A673 (cell line): Measurements from ENCODE around the gene FAM181B. TPM values are rescaled to one million over a fixed set of nuclear protein-coding genes. Genes with fewer than 3 reads are reported as not detected.

Experiments used
- BruUV-seq: library from RNA; stranded (reverse); fragments of 400-500 nt; replicated peaks from 2 replicates; lab custom pipeline; 2021; lab: Mats Ljungman, UMichigan
- CTCF ChIA-PET: fragments of 300-600 bp; sonication (Branson Sonifier 250); formaldehyde crosslinking; loops from one replicate; lab custom pipeline; 2022; ENCODE audit warnings: antibody characterized with exemption; lab: Charles Lee
- POLR2A ChIA-PET: fragments of 300-600 bp; sonication (Branson Sonifier 250); formaldehyde crosslinking; loops from one replicate; lab custom pipeline; 2022; ENCODE audit warnings: antibody characterized with exemption; ENCODE audit not compliant: low non-redundant PET; lab: Charles Lee
- DNase-seq: peaks from one replicate; pipeline ENCODE4 v3.0.0-alpha.2; 2015; ENCODE audit warnings: low spot score
- H3K27ac ChIP-seq: fragments of 200-600 bp; sonication (generic); 2 replicates; pipeline ENCODE4 v1.5.1; 2016; ENCODE audit warnings: mixed run types, low read depth, mild to moderate bottlenecking, mixed read lengths, antibody characterized with exemption, low read length; ENCODE audit not compliant: poor library complexity, severe bottlenecking
- H3K27me3 ChIP-seq: fragments of 200-600 bp; sonication (generic); replicated peaks from 2 replicates; pipeline ENCODE4 v1.6.1; 2017; ENCODE audit warnings: mixed run types, low read depth, mild to moderate bottlenecking, mixed read lengths, antibody characterized with exemption, low read length; ENCODE audit not compliant: insufficient read depth, poor library complexity
- H3K36me3 ChIP-seq: fragments of 200-600 bp; sonication (generic); 2 replicates; pipeline ENCODE4 v1.6.1; 2016; ENCODE audit warnings: mixed run types, mild to moderate bottlenecking, mixed read lengths, antibody characterized with exemption, low read length; ENCODE audit not compliant: insufficient read depth, poor library complexity, severe bottlenecking
- H3K4me1 ChIP-seq: fragments of 200-600 bp; sonication (generic); 2 replicates; pipeline ENCODE4 v1.6.1; 2017; ENCODE audit warnings: mixed run types, mild to moderate bottlenecking, mixed read lengths, antibody characterized with exemption, low read length; ENCODE audit not compliant: insufficient read depth, poor library complexity, severe bottlenecking
- H3K4me3 ChIP-seq: fragments of 200-600 bp; sonication (generic); 2 replicates; pipeline ENCODE4 v1.5.1; 2016; ENCODE audit warnings: low read depth, mixed run types, mild to moderate bottlenecking, mixed read lengths, low read length; ENCODE audit not compliant: poor library complexity, severe bottlenecking
- H3K9me3 ChIP-seq: fragments of 200-600 bp; sonication (generic); 2 replicates; pipeline ENCODE4 v1.6.1; 2016; ENCODE audit warnings: mixed run types, low read depth, mild to moderate bottlenecking, mixed read lengths, antibody characterized with exemption, low read length; ENCODE audit not compliant: poor library complexity, severe bottlenecking
- EZH2 ChIP-seq: fragments of 200-600 bp; sonication (generic); IDR thresholded peaks from 2 replicates; pipeline ENCODE4 v1.6.1; 2017; ENCODE audit warnings: borderline replicate concordance, low read depth, mild to moderate bottlenecking, mixed read lengths, antibody characterized with exemption, low read length; ENCODE audit not compliant: poor library complexity, severe bottlenecking
- intact Hi-C: fragments of 100-400 bp; cut with micrococcal nuclease; formaldehyde crosslinking; loops from one replicate; pipeline ENCODE4 v1.10.0; 2022; ENCODE audit not compliant: unreplicated experiment
- total RNA-seq: library from RNA; stranded (reverse); gene quantifications from 2 replicates; pipeline ENCODE4 v1.2.3, GENCODE V29; 2021
- TF ChIP-seq, protein P1 (sequence below): fragments of 300-800, 200-600 bp; sonication (generic); conservative IDR thresholded peaks from 2 replicates; pipeline ENCODE4 v1.5.1; 2017; ENCODE audit warnings: low read depth, mild to moderate bottlenecking, antibody characterized with exemption, low read length, moderate library complexity, mixed read lengths

Gene FAM181B
- total RNA-seq, 1 experiment from 2014 or later, result not detected

- Histone ChIP-seq H3K4me1 (no peaks in the 10 kb centered on the region), H3K27ac (no peak overlapping the region), H3K27me3 (no peaks in the 10 kb centered on the region), H3K36me3 (no peaks in the 10 kb centered on the region), H3K9me3 (peaks cover 5% of the 10 kb centered on the region), H3K4me3 (no peak overlapping the region)
- intact Hi-C loops, result no loop called here
- BruUV-seq, result no TSS peak
- no peak for DNase-seq
- POLR2A ChIA-PET, result no interaction called here
- TF ChIP-seq, protein P1, sequence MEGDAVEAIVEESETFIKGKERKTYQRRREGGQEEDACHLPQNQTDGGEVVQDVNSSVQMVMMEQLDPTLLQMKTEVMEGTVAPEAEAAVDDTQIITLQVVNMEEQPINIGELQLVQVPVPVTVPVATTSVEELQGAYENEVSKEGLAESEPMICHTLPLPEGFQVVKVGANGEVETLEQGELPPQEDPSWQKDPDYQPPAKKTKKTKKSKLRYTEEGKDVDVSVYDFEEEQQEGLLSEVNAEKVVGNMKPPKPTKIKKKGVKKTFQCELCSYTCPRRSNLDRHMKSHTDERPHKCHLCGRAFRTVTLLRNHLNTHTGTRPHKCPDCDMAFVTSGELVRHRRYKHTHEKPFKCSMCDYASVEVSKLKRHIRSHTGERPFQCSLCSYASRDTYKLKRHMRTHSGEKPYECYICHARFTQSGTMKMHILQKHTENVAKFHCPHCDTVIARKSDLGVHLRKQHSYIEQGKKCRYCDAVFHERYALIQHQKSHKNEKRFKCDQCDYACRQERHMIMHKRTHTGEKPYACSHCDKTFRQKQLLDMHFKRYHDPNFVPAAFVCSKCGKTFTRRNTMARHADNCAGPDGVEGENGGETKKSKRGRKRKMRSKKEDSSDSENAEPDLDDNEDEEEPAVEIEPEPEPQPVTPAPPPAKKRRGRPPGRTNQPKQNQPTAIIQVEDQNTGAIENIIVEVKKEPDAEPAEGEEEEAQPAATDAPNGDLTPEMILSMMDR, result no peak
- TF ChIP-seq EZH2, result no peak
- CTCF ChIA-PET, result no interaction called here
These were observed 47.5 kb downstream of the FAM181B start for GRCh38 chr11:82686211-82686610.

GRCh38 chr11:82683029-82683428 lies 50.6 kb downstream of the FAM181B start:
- H3K27me3 ChIP-seq, result no peaks in the 10 kb centered on the region
- DNase-seq, result no peak
- no peaks in the 10 kb centered on the region for H3K36me3 ChIP-seq
- TF ChIP-seq, protein P1, result no peak
- no peak for TF ChIP-seq EZH2
- peaks cover 5% of the 10 kb centered on the region for H3K9me3 ChIP-seq
- ChIA-PET CTCF (interaction anchor here (1.4 kb wide), 1 partner anchor 12 kb away, joined by 6 read pairs; no protein-coding TSS in a partner anchor), POLR2A (no interaction called here)
- H3K4me1 ChIP-seq, result no peaks in the 10 kb centered on the region
- intact Hi-C loops, result no loop called here
- no TSS peak for BruUV-seq
- no peak overlapping the region for H3K4me3 ChIP-seq
- H3K27ac ChIP-seq, result no peak overlapping the region

DNA sequence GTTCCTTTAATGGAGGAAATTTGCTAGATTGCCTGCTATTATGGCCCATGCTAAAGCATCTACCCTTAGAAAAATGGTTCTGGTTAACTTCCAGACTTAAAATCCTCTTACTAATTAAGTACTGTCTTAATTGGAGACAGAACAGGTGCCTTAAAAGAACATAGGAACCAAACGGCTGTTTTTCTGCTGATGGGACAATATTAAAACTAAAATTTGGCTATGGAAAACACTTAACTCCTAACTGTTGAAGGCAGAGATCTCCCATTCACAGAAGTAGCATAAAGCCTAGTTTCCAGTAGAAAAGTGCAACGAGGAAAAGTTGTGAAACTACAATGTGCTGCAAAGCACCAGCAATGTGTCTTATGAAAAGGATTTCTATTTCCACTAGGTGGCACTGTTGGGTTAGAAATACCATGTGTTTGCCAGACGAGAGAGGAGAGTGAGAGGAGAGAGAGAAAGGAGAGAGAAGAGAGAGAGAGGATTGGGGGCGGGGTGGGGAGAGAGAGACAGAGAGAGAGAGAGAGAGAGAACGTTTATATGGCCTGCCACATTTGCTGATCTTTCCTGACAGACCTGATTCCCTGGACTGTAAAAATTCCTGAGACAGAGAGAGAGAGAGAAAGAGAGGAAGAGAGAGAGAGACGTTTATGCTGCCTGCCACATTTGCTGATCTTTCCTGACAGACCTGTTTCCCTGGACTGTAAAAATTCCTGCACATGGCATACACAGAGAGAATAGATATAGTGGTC lies 51.5 kb downstream of the FAM181B start:
- BruUV-seq, result no TSS peak
- intact Hi-C loops, result no loop called here
- Histone ChIP-seq H3K4me1 (no peaks in the 10 kb centered on the region), H3K9me3 (peaks cover 5% of the 10 kb centered on the region), H3K27me3 (no peaks in the 10 kb centered on the region), H3K27ac (no peak overlapping the region), H3K4me3 (no peak overlapping the region), H3K36me3 (no peaks in the 10 kb centered on the region)
- ChIA-PET CTCF (interaction anchor here (1.4 kb wide), 1 partner anchor 13 kb away, joined by 6 read pairs; no protein-coding TSS in a partner anchor), POLR2A (no interaction called here)
- TF ChIP-seq, protein P1, result peak; percentile 72
- TF ChIP-seq EZH2, result no peak
- peak; percentile 90 for DNase-seq
